B cell (primary cell): ENCODE measurements around the gene PDC. TPM values are rescaled to one million over a fixed set of nuclear protein-coding genes. Genes with fewer than 3 reads are reported as not detected.
A peak's percentile ranks its signal among the peaks of the same experiment; 100 is the strongest.

Source experiments
- ATAC-seq: fragments of 200-7000 bp; cut with Tn5 transposase; one replicate; pipeline ENCODE4 v1.10.0; 2021; ENCODE audit warnings: low read depth, mild to moderate bottlenecking, moderate number of reproducible peaks, moderate library complexity
- CTCF ChIA-PET: fragments of 350-600 bp; sonication (Branson Sonifier 250); formaldehyde crosslinking; loops from one replicate; lab custom pipeline; 2021; ENCODE audit warnings: antibody characterized with exemption, inconsistent platforms; lab: Charles Lee
- POLR2A ChIA-PET: fragments of 350-600 bp; sonication (Branson Sonifier 250); formaldehyde crosslinking; loops from one replicate; lab custom pipeline; 2021; ENCODE audit warnings: antibody characterized with exemption; lab: Charles Lee
- DNase-seq: peaks from one replicate; pipeline ENCODE4 v3.0.0; 2013
- H2AFZ ChIP-seq: 2 replicates; pipeline ENCODE4 v1.6.1; 2012; ENCODE audit warnings: mild to moderate bottlenecking, low read depth, low read length; ENCODE audit not compliant: insufficient read depth, poor library complexity, severe bottlenecking
- H3K27ac ChIP-seq, 2 donors: 1 replicate in 1 of 2; 2 replicates in 1 of 2; pipeline ENCODE4 v1.5.1; 2012 to 2013; ENCODE audit warnings: low read length in 2 of 2, mild to moderate bottlenecking in 2 of 2, moderate library complexity in 1 of 2
- H3K27me3 ChIP-seq, 4 experiments: fragments of 200-600 bp in 1 of 4; sonication (generic) in 1 of 4; replicated peaks in 1 of 4; 1 replicate in 2 of 4; 2 replicates in 2 of 4; pipeline versions ENCODE4 v1.6.1 to v1.7.0; 2013 to 2016; ENCODE audit warnings: low read length in 3 of 4, mild to moderate bottlenecking in 2 of 4, mixed read lengths in 1 of 4, moderate library complexity in 1 of 4; ENCODE audit not compliant: insufficient read depth in 4 of 4, control insufficient read depth in 3 of 4; ENCODE audit errors: control extremely low read depth in 1 of 4
- H3K36me3 ChIP-seq, 2 experiments: replicated peaks in 1 of 2; 1 replicate in 1 of 2; 2 replicates in 1 of 2; pipeline versions ENCODE4 v1.6.1 to v1.7.1; 2013; ENCODE audit warnings: low read length in 1 of 2; ENCODE audit not compliant: insufficient read depth in 2 of 2, control insufficient read depth in 1 of 2; ENCODE audit errors: control extremely low read depth in 1 of 2, extremely low read depth in 1 of 2
- H3K4me1 ChIP-seq, 2 donors: fragments of 200-600 bp in 1 of 2; sonication (generic) in 1 of 2; 1 replicate in 1 of 2; 2 replicates in 1 of 2; pipeline versions ENCODE4 v1.5.1 to v1.6.1; 2013 to 2017; ENCODE audit warnings: low read length in 2 of 2; ENCODE audit not compliant: control insufficient read depth in 2 of 2, insufficient read depth in 2 of 2
- H3K4me2 ChIP-seq: replicated peaks from 2 replicates; pipeline ENCODE3; 2012; ENCODE audit warnings: mild to moderate bottlenecking, low read depth, low read length; ENCODE audit not compliant: poor library complexity, severe bottlenecking
- H3K4me3 ChIP-seq, 5 experiments: fragments of 200-600 bp in 1 of 5; sonication (generic) in 1 of 5; 1 replicate in 3 of 5; 2 replicates in 2 of 5; pipeline versions ENCODE4 v1.5.1 to v1.7.0; 2011 to 2016; ENCODE audit warnings: low read length in 4 of 5, mild to moderate bottlenecking in 4 of 5, low read depth in 2 of 5, control low read depth in 1 of 5, moderate library complexity in 1 of 5; ENCODE audit not compliant: insufficient read depth in 1 of 5; ENCODE audit errors: control extremely low read depth in 1 of 5, extremely low read depth in 1 of 5
- H3K79me2 ChIP-seq: fragments of 200-600 bp; sonication (generic); one replicate; pipeline ENCODE4 v1.6.0; 2016; ENCODE audit warnings: low read length; ENCODE audit not compliant: control insufficient read depth, insufficient read depth
- H3K9ac ChIP-seq: fragments of 200-600 bp; sonication (generic); 2 replicates; pipeline ENCODE4 v1.6.1; 2017; ENCODE audit warnings: mild to moderate bottlenecking, low read length, moderate library complexity
- H3K9me3 ChIP-seq, 3 donors: one replicate each; pipeline versions ENCODE4 v1.6.1 to v1.7.1; 2013; ENCODE audit warnings: low read length in 2 of 3; ENCODE audit not compliant: control insufficient read depth in 2 of 3, insufficient read depth in 1 of 3; ENCODE audit errors: control extremely low read depth in 1 of 3
- H4K20me1 ChIP-seq: 2 replicates; pipeline ENCODE4 v1.6.0; 2012; ENCODE audit warnings: mild to moderate bottlenecking, low read length; ENCODE audit not compliant: insufficient read depth, control insufficient read depth, poor library complexity, severe bottlenecking
- H3K27ac Mint-ChIP-seq: one replicate; pipeline ENCODE4 v1.8.0; 2021; ENCODE audit warnings: mixed read lengths
- H3K27me3 Mint-ChIP-seq: one replicate; pipeline ENCODE4 v1.8.0; 2021; ENCODE audit warnings: mixed read lengths
- H3K4me1 Mint-ChIP-seq: one replicate; pipeline ENCODE4 v1.8.0; 2021; ENCODE audit warnings: mixed read lengths
- H3K4me3 Mint-ChIP-seq: one replicate; pipeline ENCODE4 v1.8.0; 2021; ENCODE audit warnings: mixed read lengths
- H3K9me3 Mint-ChIP-seq: one replicate; pipeline ENCODE4 v1.8.0; 2022; ENCODE audit warnings: mixed read lengths; ENCODE audit not compliant: insufficient read depth
- CTCF ChIP-seq: fragments of 200-600 bp; IDR thresholded peaks from one replicate; pipeline ENCODE4 v1.8.0; 2022; ENCODE audit warnings: antibody characterized with exemption, mild to moderate bottlenecking
- EZH2 ChIP-seq: IDR thresholded peaks from 2 replicates; pipeline ENCODE4 v1.6.1; 2012; ENCODE audit warnings: borderline replicate concordance, low read depth, mild to moderate bottlenecking, moderate library complexity, low read length; ENCODE audit not compliant: insufficient read depth, poor library complexity, severe bottlenecking
- WGBS: methylation state at CpG from one replicate; pipeline ENCODE4 v1.1.5; 2013; ENCODE audit warnings: missing lambda C conversion rate; ENCODE audit not compliant: insufficient coverage; 5-methylcytosine and 5-hydroxymethylcytosine counted together
- intact Hi-C: fragments of 100-400 bp; cut with micrococcal nuclease; formaldehyde crosslinking; loops from one replicate; pipeline ENCODE4 v1.10.0; 2022
- polyA plus RNA-seq: library from polyadenylated mRNA; depleted of rRNA; stranded (reverse); fragments of >200 nt; gene quantifications from 2 replicates; pipeline ENCODE4 v1.2.3, GENCODE V29; 2012
- total RNA-seq, 2 donors: library from RNA; stranded (reverse); fragments of 120-200 nt in 1 of 2; gene quantifications; 1 replicate in 1 of 2; 2 replicates in 1 of 2; pipeline versions ENCODE4 v1.2.3 to v1.2.4, GENCODE V29; 2013 to 2022

PDC gene
- total and polyA plus RNA-seq, 2 donors (not counting 1 experiment from before 2014, with no cell fraction given), result not detected

GRCh38 chr1:186483561-186483960 lies 22.6 kb upstream of the PDC start:
- ATAC-seq, result no peak
- POLR2A ChIA-PET, result no interaction called here
- no peak for DNase-seq
- TF ChIP-seq EZH2 (no peak), CTCF (no peak)
- WGBS, result no CpG with 5 or more reads among the region's 2 CpGs
- Histone ChIP-seq H2AFZ (no peak overlapping the region), H3K27ac (no peak overlapping the region), H3K79me2 (no peaks in the 10 kb centered on the region), H4K20me1 (no peaks in the 10 kb centered on the region), H3K9me3 (no peaks in the 10 kb centered on the region), H3K4me3 (no peak overlapping the region), H3K9ac (no peak overlapping the region), H3K4me1 (no peaks in the 10 kb centered on the region), H3K27me3 (no peaks in the 10 kb centered on the region), H3K36me3 (no peaks in the 10 kb centered on the region), H3K4me2 (no peak overlapping the region)
- Mint-ChIP-seq H3K4me1 (peaks cover 2% of the 10 kb centered on the region), H3K27ac (no peak overlapping the region), H3K4me3 (no peak overlapping the region), H3K9me3 (no peaks in the 10 kb centered on the region), H3K27me3 (peaks cover 3% of the 10 kb centered on the region)
- CTCF ChIA-PET, result interaction anchor here (0.8 to 1.1 kb wide), 2 partner anchors 24 to 503 kb away, joined by 3 to 7 read pairs; no protein-coding TSS in a partner anchor
- intact Hi-C loops, result no loop called here

GRCh38 chr1:186482661-186483255 lies 21.8 kb upstream of the PDC start:
- Mint-ChIP-seq H3K27me3 (peaks cover 3% of the 10 kb centered on the region), H3K27ac (no peak overlapping the region), H3K4me3 (no peak overlapping the region), H3K9me3 (no peaks in the 10 kb centered on the region), H3K4me1 (peaks cover 2% of the 10 kb centered on the region)
- ChIA-PET CTCF (interaction anchor here (0.7 to 1.7 kb wide), 3 partner anchors 321 to 504 kb away, joined by 3 to 15 read pairs (median 3); no protein-coding TSS in a partner anchor), POLR2A (no interaction called here)
- H3K4me3 ChIP-seq, result no peak overlapping the region
- peak; percentile 43 for ATAC-seq
- intact Hi-C loops, result loop anchor here (1.0 kb wide), 1 partner anchor 504 kb away; no protein-coding TSS in a partner anchor
- no peak overlapping the region for H3K4me2 ChIP-seq
- no peak overlapping the region for H3K9ac ChIP-seq
- peak; percentile 67 for DNase-seq
- no CpG with 5 or more reads among the region's 4 CpGs for WGBS
- H3K27ac ChIP-seq, result no peak overlapping the region
- no peaks in the 10 kb centered on the region for H3K4me1 ChIP-seq
- H4K20me1 ChIP-seq, result no peaks in the 10 kb centered on the region
- H3K27me3 ChIP-seq, result no peaks in the 10 kb centered on the region
- H2AFZ ChIP-seq, result no peak overlapping the region
- H3K79me2 ChIP-seq, result no peaks in the 10 kb centered on the region
- no peaks in the 10 kb centered on the region for H3K9me3 ChIP-seq
- peak; percentile 94 for TF ChIP-seq CTCF
- TF ChIP-seq EZH2, result no peak
- no peaks in the 10 kb centered on the region for H3K36me3 ChIP-seq
